Measurements from ENCODE around the gene ATP8A2.

The ATP8A2 gene

GRCh38 chr13:25860265-25860664 is 488.5 kb downstream of the ATP8A2 start:
- no peak overlapping the region for H3K4me2 ChIP-seq
- no peak overlapping the region for H3K9ac ChIP-seq
- no peaks in the 10 kb centered on the region for H4K20me1 ChIP-seq
- H3K27me3 ChIP-seq, result no peaks in the 10 kb centered on the region
- no peak overlapping the region for H3K27ac ChIP-seq
- no peak overlapping the region for H3K4me3 ChIP-seq
- TF ChIP-seq Cebpa-rat (IDR thresholded peaks at IDR 0.05), result no peak
- no peaks in the 10 kb centered on the region for H3K36me3 ChIP-seq
- H3K9me3 ChIP-seq (replicated peaks in 1 of 11), result no peaks in the 10 kb centered on the region
- H3K4me1 ChIP-seq, result no peaks in the 10 kb centered on the region

- H3K4me3 ChIP-seq, result no peak overlapping the region
Observed at GRCh38 chr13:25860862-25861261, 489.1 kb downstream of the ATP8A2 start.

DNA sequence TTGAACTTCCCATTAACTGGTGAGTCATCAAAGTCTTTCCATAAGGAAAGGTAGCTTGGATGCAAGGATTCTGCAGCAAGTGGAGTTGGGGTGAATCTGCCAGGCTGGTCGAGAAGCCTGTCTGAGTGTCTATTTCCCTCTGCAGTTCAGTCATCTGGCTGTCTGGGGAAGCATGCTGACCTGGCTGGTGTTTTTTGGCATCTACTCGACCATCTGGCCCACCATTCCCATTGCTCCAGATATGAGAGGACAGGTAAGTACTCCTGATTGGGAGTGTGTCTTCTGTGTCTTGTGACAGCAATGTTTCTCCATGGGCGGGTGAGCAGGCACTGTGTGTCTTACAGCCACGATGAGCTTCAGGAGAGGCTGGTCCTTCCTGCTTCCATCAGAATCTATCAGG is 490.4 kb downstream of the ATP8A2 start:
- H3K4me3 ChIP-seq, result no peak overlapping the region
- H3K4me1 ChIP-seq, result peaks cover 0 to 12% (median 0%) of the 10 kb centered on the region in 10 experiments; a peak in 5 of 20 replicates
- H3K4me2 ChIP-seq, result no peak overlapping the region
- H3K27me3 ChIP-seq, result no peaks in the 10 kb centered on the region
- H3K27ac ChIP-seq, result no peak overlapping the region
- H3K9ac ChIP-seq, result no peak overlapping the region
- TF ChIP-seq Cebpa-rat (IDR thresholded peaks at IDR 0.05), result no peak
- H3K9me3 ChIP-seq (replicated peaks in 1 of 11), result no peaks in the 10 kb centered on the region
- H3K36me3 ChIP-seq, result no peaks in the 10 kb centered on the region
- no peaks in the 10 kb centered on the region for H4K20me1 ChIP-seq

More at GRCh38 chr13:25860862-25861261, 489.1 kb downstream of the ATP8A2 start:
- Histone ChIP-seq H3K4me1 (peaks cover 0 to 4% (median 0%) of the 10 kb centered on the region in 10 experiments; a peak in 3 of 20 replicates), H4K20me1 (no peaks in the 10 kb centered on the region), H3K27ac (no peak overlapping the region), H3K9ac (no peak overlapping the region), H3K9me3 (replicated peaks in 1 of 11) (no peaks in the 10 kb centered on the region), H3K4me2 (no peak overlapping the region), H3K36me3 (no peaks in the 10 kb centered on the region), H3K27me3 (no peaks in the 10 kb centered on the region)
- no peak for TF ChIP-seq Cebpa-rat (IDR thresholded peaks at IDR 0.05)

DNA sequence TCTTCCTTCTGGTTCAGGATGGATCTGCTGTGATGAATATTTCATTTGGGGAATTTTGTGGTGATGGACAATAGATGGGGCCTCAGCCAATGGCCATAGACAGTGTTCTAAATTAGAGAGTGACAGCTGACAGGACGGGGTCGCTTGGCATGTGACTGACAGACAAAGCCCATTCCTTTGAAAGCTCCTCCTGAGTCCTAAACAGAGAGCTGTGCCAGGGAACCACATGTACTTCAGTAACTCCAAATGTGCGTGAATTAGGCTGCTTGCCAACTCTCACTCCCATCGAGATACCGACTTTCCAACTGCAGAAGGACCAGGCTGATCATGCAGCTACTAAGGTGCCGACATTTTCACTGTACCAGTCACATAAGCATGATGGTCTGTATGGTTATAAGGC is 492.3 kb downstream of the ATP8A2 start:
- Histone ChIP-seq H3K27ac (no peak overlapping the region), H3K36me3 (no peaks in the 10 kb centered on the region), H4K20me1 (no peaks in the 10 kb centered on the region), H3K4me2 (no peak overlapping the region), H3K9ac (no peak overlapping the region), H3K4me1 (peaks cover 0 to 30% (median 7%) of the 10 kb centered on the region in 10 experiments; a peak in 12 of 20 replicates), H3K9me3 (replicated peaks in 1 of 11) (no peaks in the 10 kb centered on the region), H3K4me3 (no peak overlapping the region), H3K27me3 (no peaks in the 10 kb centered on the region)
- no peak for TF ChIP-seq Cebpa-rat (IDR thresholded peaks at IDR 0.05)

GRCh38 chr13:25864936-25865335 is 493.2 kb downstream of the ATP8A2 start:
- no peak overlapping the region for H3K27ac ChIP-seq
- H3K4me1 ChIP-seq, result peaks cover 0 to 30% (median 7%) of the 10 kb centered on the region in 10 experiments; a peak in 12 of 20 replicates
- H3K9me3 ChIP-seq (replicated peaks in 1 of 11), result no peaks in the 10 kb centered on the region
- H3K4me2 ChIP-seq, result no peak overlapping the region
- no peaks in the 10 kb centered on the region for H4K20me1 ChIP-seq
- H3K4me3 ChIP-seq, result no peak overlapping the region
- no peak overlapping the region for H3K9ac ChIP-seq
- TF ChIP-seq Cebpa-rat (IDR thresholded peaks at IDR 0.05), result no peak
- H3K36me3 ChIP-seq, result no peaks in the 10 kb centered on the region
- H3K27me3 ChIP-seq, result no peaks in the 10 kb centered on the region

GRCh38 chr13:25865391-25865790 is 493.6 kb downstream of the ATP8A2 start:
- H3K9ac ChIP-seq, result no peak overlapping the region
- no peaks in the 10 kb centered on the region for H3K9me3 ChIP-seq (replicated peaks in 1 of 11)

DNA sequence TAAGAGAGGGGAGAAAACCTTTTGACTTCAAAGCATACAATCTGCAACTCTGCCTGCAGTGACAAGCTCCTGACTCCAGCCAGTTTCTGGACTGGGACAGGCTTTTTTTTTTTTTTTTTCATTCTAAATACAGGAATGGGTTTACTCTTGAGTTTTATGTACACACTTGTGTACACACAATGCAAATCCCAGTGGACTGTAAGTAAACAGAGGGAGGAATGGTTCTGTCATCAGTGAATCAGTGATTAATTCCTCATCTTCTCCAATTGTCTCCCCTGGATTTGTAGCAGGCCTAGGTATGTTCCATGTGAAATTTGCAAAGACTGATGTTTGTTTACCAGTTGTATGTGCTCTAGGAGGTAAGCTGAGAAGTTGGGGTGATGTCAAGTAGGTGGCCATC is 495.3 kb downstream of the ATP8A2 start:
- Histone ChIP-seq H3K4me2 (peak overlapping the region in 4 of 11 experiments; percentile 15 to 39 (median 33); a peak in 4 of 22 replicates), H3K27ac (no peak overlapping the region), H3K27me3 (no peaks in the 10 kb centered on the region), H3K9me3 (replicated peaks in 1 of 11) (no peaks in the 10 kb centered on the region), H4K20me1 (no peaks in the 10 kb centered on the region), H3K9ac (no peak overlapping the region), H3K4me3 (no peak overlapping the region), H3K36me3 (no peaks in the 10 kb centered on the region), H3K4me1 (peaks cover 0 to 44% (median 24%) of the 10 kb centered on the region in 10 experiments; a peak in 19 of 20 replicates)
- no peak for TF ChIP-seq Cebpa-rat (IDR thresholded peaks at IDR 0.05)

More at GRCh38 chr13:25865391-25865790, 493.6 kb downstream of the ATP8A2 start:
- TF ChIP-seq Cebpa-rat (IDR thresholded peaks at IDR 0.05), result no peak
- Histone ChIP-seq H3K36me3 (no peaks in the 10 kb centered on the region), H3K4me2 (peak overlapping the region in 3 of 11 experiments; percentile 10 to 26 (median 10); a peak in 4 of 22 replicates), H3K4me3 (no peak overlapping the region), H4K20me1 (no peaks in the 10 kb centered on the region), H3K27me3 (no peaks in the 10 kb centered on the region), H3K27ac (no peak overlapping the region), H3K4me1 (peaks cover 0 to 30% (median 8%) of the 10 kb centered on the region in 10 experiments; a peak in 12 of 20 replicates)

DNA sequence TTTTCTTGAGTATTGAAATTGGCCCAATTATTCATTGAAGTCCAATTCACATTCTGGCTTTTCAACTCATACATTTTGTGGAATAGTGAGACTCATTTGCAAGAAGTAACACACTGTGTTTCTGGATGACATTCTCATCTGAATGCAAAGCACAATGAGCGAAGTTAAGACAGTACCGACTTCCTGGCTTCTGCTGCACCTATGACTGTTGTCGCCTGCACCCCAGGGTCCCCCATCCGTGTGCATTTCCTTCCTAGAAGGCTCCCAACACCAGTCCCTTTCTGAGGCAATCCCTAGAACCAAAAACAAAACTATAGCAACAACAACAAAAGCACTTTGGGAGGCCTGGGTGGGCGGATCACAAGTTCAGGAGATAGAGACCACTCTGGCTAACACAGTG is 496.7 kb downstream of the ATP8A2 start:
- no peak for TF ChIP-seq Cebpa-rat (IDR thresholded peaks at IDR 0.05)
- Histone ChIP-seq H3K4me2 (peak overlapping the region in 8 of 11 experiments; percentile 4 to 64 (median 44); a peak in 14 of 22 replicates), H3K36me3 (no peaks in the 10 kb centered on the region), H3K27ac (no peak overlapping the region), H3K9ac (no peak overlapping the region), H3K4me1 (peaks cover 11 to 53% (median 35%) of the 10 kb centered on the region in 10 experiments), H3K9me3 (replicated peaks in 1 of 11) (no peaks in the 10 kb centered on the region), H3K4me3 (no peak overlapping the region), H4K20me1 (no peaks in the 10 kb centered on the region), H3K27me3 (no peaks in the 10 kb centered on the region)

DNA sequence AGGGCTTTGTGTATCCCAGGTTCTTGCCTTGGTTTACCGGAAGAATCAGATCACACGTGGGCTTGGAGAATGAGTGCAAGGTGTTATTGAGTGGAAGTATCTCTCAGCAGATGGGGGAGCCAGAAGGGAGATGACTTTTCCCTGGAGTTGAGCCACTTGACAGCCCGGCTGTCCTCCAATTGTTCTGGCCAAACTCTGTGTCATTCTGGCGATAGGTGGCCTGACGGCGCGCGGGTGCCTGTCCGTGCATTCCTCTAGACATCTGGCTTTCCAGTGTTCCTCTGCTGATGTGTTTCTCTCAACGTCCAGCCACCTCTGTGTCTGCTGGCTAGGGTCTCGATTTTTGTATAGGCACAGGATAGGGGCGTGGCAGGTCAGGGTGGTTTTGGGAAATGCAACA is 498.2 kb downstream of the ATP8A2 start:
- Histone ChIP-seq H3K36me3 (no peaks in the 10 kb centered on the region), H3K9ac (no peak overlapping the region), H3K27me3 (no peaks in the 10 kb centered on the region), H3K27ac (no peak overlapping the region), H3K4me2 (no peak overlapping the region), H3K4me1 (peaks cover 26 to 64% (median 50%) of the 10 kb centered on the region in 10 experiments), H3K4me3 (no peak overlapping the region), H3K9me3 (replicated peaks in 1 of 11) (peaks cover 0 to 12% (median 7%) of the 10 kb centered on the region in 11 experiments; a peak in 6 of 22 replicates), H4K20me1 (no peaks in the 10 kb centered on the region)
- TF ChIP-seq Cebpa-rat (IDR thresholded peaks at IDR 0.05), result no peak
